HepG2 (cell line): ENCODE results near the gene PLCL1. TPM values are rescaled to one million over a fixed set of nuclear protein-coding genes. Genes with fewer than 3 reads are reported as not detected.

ENCODE experiments used
- GPBP1L1 ChIP-seq: sonication (generic); formaldehyde crosslinking; IDR thresholded peaks from 2 replicates; pipeline ENCODE4 v1.5.0; 2020; ENCODE audit warnings: mild to moderate bottlenecking, missing genetic modification reagents
- NR2F6 ChIP-seq, 2 experiments: IDR thresholded peaks; 2 replicates each; pipeline ENCODE4 v1.6.1; 2016; ENCODE audit warnings: antibody characterized with exemption in 1 of 2, mild to moderate bottlenecking in 1 of 2
- SP4 ChIP-seq: sonication (generic); formaldehyde crosslinking; IDR thresholded peaks from 2 replicates; pipeline ENCODE4 v1.8.1; 2023; ENCODE audit warnings: mild to moderate bottlenecking, missing genetic modification reagents
- TFAP4 ChIP-seq: sonication (generic); IDR thresholded peaks from 2 replicates; pipeline ENCODE4 v1.6.1; 2016; ENCODE audit warnings: low read depth, borderline replicate concordance
- ZBTB46 ChIP-seq: sonication (generic); formaldehyde crosslinking; IDR thresholded peaks from 2 replicates; pipeline ENCODE4 v1.4.0; 2020; ENCODE audit warnings: mild to moderate bottlenecking, missing genetic modification reagents, borderline replicate concordance
- ZNF230 ChIP-seq: sonication (generic); formaldehyde crosslinking; IDR thresholded peaks from 2 replicates; pipeline ENCODE4 v1.4.0; 2020; ENCODE audit warnings: mild to moderate bottlenecking, missing genetic modification reagents
- ZNF34 ChIP-seq: sonication (generic); formaldehyde crosslinking; IDR thresholded peaks from 2 replicates; pipeline ENCODE4 v1.4.0; 2020; ENCODE audit warnings: mild to moderate bottlenecking, missing genetic modification reagents, borderline replicate concordance
- ZNF564 ChIP-seq: sonication (generic); formaldehyde crosslinking; IDR thresholded peaks from 2 replicates; pipeline ENCODE4 v1.8.1; 2023; ENCODE audit warnings: mild to moderate bottlenecking, missing genetic modification reagents
- ZNF737 ChIP-seq: sonication (generic); formaldehyde crosslinking; IDR thresholded peaks from 2 replicates; pipeline ENCODE4 v1.5.0; 2020; ENCODE audit warnings: missing genetic modification reagents, mild to moderate bottlenecking, borderline replicate concordance
- ZSCAN29 ChIP-seq: sonication (generic); formaldehyde crosslinking; conservative IDR thresholded peaks from 2 replicates; pipeline ENCODE4 v1.4.0; 2020; ENCODE audit warnings: mild to moderate bottlenecking, missing genetic modification reagents
- polyA plus RNA-seq, 8 experiments: library from polyadenylated mRNA; depleted of rRNA in 3 of 8; stranded (reverse) in 7 of 8; unstranded in 1 of 8; fragments of >200 nt; fragmentation: Illumina TruSeq in 4 of 8; extraction: Trizol in 4 of 8; gene quantifications; 2 replicates each; pipeline versions ENCODE4 v1.2.1 to v1.2.3, GENCODE V29; 2011 to 2016; ENCODE audit warnings: low read depth in 4 of 8, missing spikeins in 1 of 8, mixed read lengths in 1 of 8; ENCODE audit not compliant: insufficient read depth in 1 of 8
- total RNA-seq, 5 experiments: library from RNA; depleted of rRNA; stranded (reverse); fragments of >200 nt; fragmentation: Illumina TruSeq; extraction: Trizol; gene quantifications; 2 replicates each; pipeline ENCODE4 v1.2.3, GENCODE V29; 2016; ENCODE audit warnings: low read depth in 1 of 5

The PLCL1 gene
- total and polyA plus RNA-seq, 2 of the 13 experiments (the other 11 are each of a cell fraction or from before 2014, with no cell fraction given), result not detected

GRCh38 chr2:197946562-197946961 lies 142.2 kb downstream of the PLCL1 start (continued):
- no peak for TF ChIP-seq GPBP1L1
- TF ChIP-seq ZNF564, result no peak
- TF ChIP-seq TFAP4, result no peak
- TF ChIP-seq ZNF230 (CRISPR knock-in tag), result no peak
- TF ChIP-seq ZSCAN29 (CRISPR knock-in tag), result no peak
- TF ChIP-seq NR2F6 (IDR thresholded peaks at IDR 0.05), result no peak
- no peak for TF ChIP-seq NR2F6 (CRISPR knock-in tag; IDR thresholded peaks at IDR 0.05)
- TF ChIP-seq ZNF34 (CRISPR knock-in tag), result no peak
- TF ChIP-seq ZNF737 (CRISPR knock-in tag), result no peak
- no peak for TF ChIP-seq SP4 (CRISPR knock-in tag)
- TF ChIP-seq ZBTB46 (CRISPR knock-in tag), result no peak
